Adrenal gland (tissue), 12 donors: Measurements from ENCODE around the gene CBX7. TPM values are rescaled to one million over a fixed set of nuclear protein-coding genes. Genes with fewer than 3 reads are reported as not detected.

Source experiments
- DNase-seq, 7 donors: peaks; one replicate each; pipeline ENCODE4 v3.0.0-alpha.2; 2019 to 2020
- H3K27ac ChIP-seq, 5 donors: fragments of 200-600 bp; sonication (generic) in 4 of 5; 1 replicate in 3 of 5; 2 replicates in 2 of 5; pipeline versions ENCODE4 v1.5.1 to v1.8.0; 2016 to 2020; ENCODE audit warnings: mild to moderate bottlenecking in 1 of 5
- H3K27me3 ChIP-seq: fragments of 200-600 bp; 2 replicates; pipeline ENCODE4 v1.8.0; 2021
- H3K36me3 ChIP-seq, 2 donors: fragments of 200-600 bp; replicated peaks in 1 of 2; 1 replicate in 1 of 2; 2 replicates in 1 of 2; pipeline versions ENCODE4 v1.5.1 to v1.8.0; 2018 to 2022
- H3K4me1 ChIP-seq, 2 donors: fragments of 200-600 bp; replicated peaks in 1 of 2; 1 replicate in 1 of 2; 2 replicates in 1 of 2; pipeline versions ENCODE4 v1.5.1 to v1.8.0; 2018 to 2021
- H3K4me3 ChIP-seq, 4 donors: fragments of 200-600 bp; sonication (generic) in 3 of 4; one replicate each; pipeline ENCODE4 v1.5.1; 2016 to 2018
- H3K9me3 ChIP-seq, 3 donors: fragments of 200-600 bp; sonication (generic) in 1 of 3; replicated peaks in 1 of 3; 1 replicate in 2 of 3; 2 replicates in 1 of 3; pipeline versions ENCODE4 v1.5.1 to v1.8.0; 2016 to 2021
- CTCF ChIP-seq, 6 experiments: fragments of 450-650 bp in 4 of 6; fragments of 200-600 bp in 2 of 6; sonication (generic) in 1 of 6; IDR thresholded peaks; 1 replicate in 5 of 6; 2 replicates in 1 of 6; pipeline versions ENCODE4 v1.5.1 to v1.8.0; 2016 to 2021; ENCODE audit warnings: antibody characterized with exemption in 6 of 6, mild to moderate bottlenecking in 2 of 6, moderate library complexity in 1 of 6
- POLR2A ChIP-seq, 2 donors: fragments of 450-650 bp; IDR thresholded peaks; one replicate each; pipeline ENCODE4 v1.6.1; 2017; ENCODE audit warnings: antibody characterized with exemption in 2 of 2, mild to moderate bottlenecking in 2 of 2, moderate library complexity in 1 of 2
- WGBS, 4 donors: extraction: QIAGEN DNeasy Blood & Tissue Kit in 2 of 4; methylation state at CpG; one replicate each; pipeline versions ENCODE4 v1.1.5 to v1.1.7; 2013 to 2017; 5-methylcytosine and 5-hydroxymethylcytosine counted together
- intact Hi-C, 2 donors: fragments of 100-400 bp; cut with DNase I; formaldehyde crosslinking; loops; one replicate each; pipeline versions ENCODE4 v1.14.1 to v1.15.0; 2022 to 2023
- polyA plus RNA-seq, 3 donors: library from polyadenylated mRNA; stranded (reverse); fragments of 200-250 nt in 2 of 3; fragments of 350-450 nt in 1 of 3; fragmentation: Illumina TruSeq in 1 of 3; extraction: RNeasy Lipid Tissue Mini Kit (QIAGEN cat#74804) in 1 of 3; gene quantifications; one replicate each; pipeline ENCODE4 v1.2.3, GENCODE V29; 2013 to 2014
- total RNA-seq, 9 donors: library from RNA; depleted of rRNA in 4 of 9; stranded (reverse); fragments of >200 nt in 4 of 9; fragments of 120-200 nt in 1 of 9; fragmentation: NEBNext Ultra II Directional in 1 of 9; extraction: Animal tissue kit (Norgen Biotek cat#: 25700) in 1 of 9; gene quantifications; one replicate each; pipeline versions ENCODE4 v1.1.0 to v1.2.4, GENCODE V29; 2013 to 2023
- donor health status: healthy with polysubstance abuse.
- donor health status: Bipolar disorder and iron deficiency.
- donor health status: DM: yes; HTN: yes; CAD: no.
- donor health status: DM: no; HTN: no; CAD: no.
- donor health status: DM: no; HTN: no; CAD: no.
- donor health status: DM: yes; HTN: yes; CAD: no.

CBX7 gene
- total and polyA plus RNA-seq, 12 donors: 2.7 to 89.2 (median 51.5) TPM

DNA sequence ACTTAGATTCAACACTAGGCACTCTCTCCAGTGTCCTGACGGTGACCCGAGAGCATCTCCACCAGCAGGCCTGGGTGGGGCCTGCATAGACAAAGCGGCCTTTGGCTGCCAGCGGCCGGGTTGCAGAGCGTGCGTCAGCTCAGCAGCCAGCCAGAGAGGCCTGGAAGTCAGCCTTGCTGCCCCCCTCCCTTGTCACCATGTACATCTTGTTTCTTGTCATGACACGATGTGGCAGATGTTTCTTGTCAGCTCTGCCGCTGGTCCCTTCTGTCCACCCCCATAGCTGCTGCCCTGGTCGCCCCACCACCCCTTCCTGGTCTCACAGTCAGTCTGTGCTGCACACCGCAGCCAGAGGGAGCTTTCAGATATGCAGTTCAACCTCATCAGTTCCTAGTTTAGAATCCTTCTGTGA is 33.1 kb upstream of the CBX7 start:
- intact Hi-C loops: no loop called here

GRCh38 chr22:39184586-39185577 is 32.4 kb upstream of the CBX7 start:
- intact Hi-C loops: no loop called here
- 52 to 66% (median 56%) methylated on average over 18 to 23 of the region's 23 CpGs for WGBS, 4 donors
- no peaks in the 10 kb centered on the region for H3K27me3 ChIP-seq
- no peaks in the 10 kb centered on the region for H3K36me3 ChIP-seq
- TF ChIP-seq CTCF (IDR thresholded peaks at IDR 0.05): no peak
- no peak for TF ChIP-seq POLR2A (IDR thresholded peaks at IDR 0.05)
- H3K4me3 ChIP-seq: no peak overlapping the region
- H3K4me1 ChIP-seq: peaks cover 3 to 16% of the 10 kb centered on the region in 2 donors
- peak in 6 of 7 donors; percentile 31 to 56 (median 48) for DNase-seq
- H3K27ac ChIP-seq: peak overlapping the region in 2 of 5 donors; percentile 79 to 80
- H3K9me3 ChIP-seq: no peaks in the 10 kb centered on the region

More for the DNA sequence above, 33.1 kb upstream of the CBX7 start:
- Histone ChIP-seq H3K4me1 (peaks cover 3 to 14% of the 10 kb centered on the region in 2 donors), H3K4me3 (no peak overlapping the region), H3K27me3 (no peaks in the 10 kb centered on the region), H3K9me3 (no peaks in the 10 kb centered on the region), H3K27ac (peak overlapping the region in 2 of 5 donors; percentile 79 to 80), H3K36me3 (no peaks in the 10 kb centered on the region)
- peak in 6 of 7 donors; percentile 42 to 95 (median 52) for DNase-seq
- peak in 4 of 6 experiments; percentile 17 to 45 (median 30) for TF ChIP-seq CTCF (IDR thresholded peaks at IDR 0.05)
- no peak for TF ChIP-seq POLR2A (IDR thresholded peaks at IDR 0.05)
- WGBS, 4 donors: 65 to 77% (median 72%) methylated on average over 6 to 11 of the region's 11 CpGs

DNA sequence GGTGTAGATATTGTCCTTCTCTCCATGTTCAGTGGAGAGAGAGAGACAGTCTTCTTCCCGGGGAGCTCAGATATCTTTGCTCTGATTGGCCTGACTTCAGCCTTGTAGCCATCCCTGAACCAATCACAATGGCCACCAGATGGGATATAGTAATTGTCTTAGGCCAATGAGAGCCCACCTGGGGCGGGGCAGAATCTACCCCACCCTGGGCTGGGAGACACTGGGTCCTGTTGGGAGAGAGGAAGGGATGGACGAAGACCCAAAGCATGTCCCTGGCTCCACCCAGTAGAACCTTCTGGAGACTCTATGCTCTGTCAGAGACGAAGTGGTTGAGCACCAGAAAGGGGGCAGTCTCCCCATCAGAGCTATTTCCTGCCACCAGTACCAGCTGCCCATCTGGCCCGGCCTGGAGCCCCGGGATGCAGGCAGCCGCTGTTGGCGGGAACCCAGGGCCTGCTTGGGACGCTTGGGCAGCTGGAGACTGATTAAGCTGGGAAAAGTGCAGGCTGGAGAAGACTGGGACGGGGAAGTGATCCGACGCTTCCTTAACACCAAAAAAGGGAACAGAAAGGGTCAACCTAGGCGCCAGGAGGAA is 31.6 kb upstream of the CBX7 start:
- Histone ChIP-seq H3K36me3 (no peaks in the 10 kb centered on the region), H3K4me3 (no peak overlapping the region), H3K9me3 (no peaks in the 10 kb centered on the region), H3K27ac (peak overlapping the region in 2 of 5 donors; percentile 79 to 80), H3K27me3 (no peaks in the 10 kb centered on the region), H3K4me1 (peaks cover 10 to 24% of the 10 kb centered on the region in 2 donors)
- intact Hi-C loops: no loop called here
- TF ChIP-seq CTCF (IDR thresholded peaks at IDR 0.05) (no peak), POLR2A (IDR thresholded peaks at IDR 0.05) (no peak)
- peak in 1 of 7 donors; percentile 28 for DNase-seq
- 50 to 59% (median 55%) methylated on average over 8 to 13 of the region's 13 CpGs for WGBS, 4 donors

GRCh38 chr22:39182478-39183030 is 30.1 kb upstream of the CBX7 start:
- no peaks in the 10 kb centered on the region for H3K9me3 ChIP-seq

More at GRCh38 chr22:39182478-39183030, 30.1 kb upstream of the CBX7 start:
- WGBS, 4 donors: 86 to 97% (median 93%) methylated on average over 4 to 6 of the region's 6 CpGs
- intact Hi-C loops: no loop called here
- DNase-seq: peak in 1 of 7 donors; percentile 43
- Histone ChIP-seq H3K4me3 (no peak overlapping the region), H3K4me1 (peaks cover 10 to 28% of the 10 kb centered on the region in 2 donors), H3K27ac (no peak overlapping the region), H3K27me3 (no peaks in the 10 kb centered on the region), H3K36me3 (no peaks in the 10 kb centered on the region)
- TF ChIP-seq POLR2A (IDR thresholded peaks at IDR 0.05): no peak
- TF ChIP-seq CTCF (IDR thresholded peaks at IDR 0.05): no peak
